HEK293T (cell line): ENCODE measurements around the gene SYNE3.

Experiments used
- CTCF ChIA-PET: fragments of 350-600 bp; formaldehyde crosslinking; extraction: SDS; loops from one replicate; lab custom pipeline; 2021; ENCODE audit warnings: antibody characterized with exemption, inconsistent platforms; lab: Yijun Ruan, JAX
- POLR2A ChIA-PET: fragments of 350-600 bp; formaldehyde crosslinking; extraction: SDS; loops from one replicate; lab custom pipeline; 2020; ENCODE audit warnings: antibody characterized with exemption, inconsistent platforms; lab: Yijun Ruan, JAX
- DNase-seq: peaks from one replicate; pipeline ENCODE4 v3.0.0; 2012; ENCODE audit warnings: mixed read lengths; ENCODE audit errors: extremely low spot score
- CTBP1 ChIP-seq: fragments of 450-650 bp; IDR thresholded peaks from 2 replicates; pipeline ENCODE4 v1.6.1; 2016; ENCODE audit warnings: borderline replicate concordance
- LEF1 ChIP-seq: fragments of 450-650 bp; IDR thresholded peaks from 2 replicates; pipeline ENCODE4 v1.6.1; 2017; ENCODE audit warnings: mild to moderate bottlenecking, borderline replicate concordance
- NFRKB ChIP-seq: fragments of 450-650 bp; IDR thresholded peaks from 2 replicates; pipeline ENCODE4 v1.6.1; 2016; ENCODE audit warnings: mild to moderate bottlenecking, moderate library complexity
- SUZ12 ChIP-seq: fragments of 450-650 bp; IDR thresholded peaks from 2 replicates; pipeline ENCODE4 v1.6.1; 2016; ENCODE audit warnings: mild to moderate bottlenecking

The SYNE3 gene

DNA sequence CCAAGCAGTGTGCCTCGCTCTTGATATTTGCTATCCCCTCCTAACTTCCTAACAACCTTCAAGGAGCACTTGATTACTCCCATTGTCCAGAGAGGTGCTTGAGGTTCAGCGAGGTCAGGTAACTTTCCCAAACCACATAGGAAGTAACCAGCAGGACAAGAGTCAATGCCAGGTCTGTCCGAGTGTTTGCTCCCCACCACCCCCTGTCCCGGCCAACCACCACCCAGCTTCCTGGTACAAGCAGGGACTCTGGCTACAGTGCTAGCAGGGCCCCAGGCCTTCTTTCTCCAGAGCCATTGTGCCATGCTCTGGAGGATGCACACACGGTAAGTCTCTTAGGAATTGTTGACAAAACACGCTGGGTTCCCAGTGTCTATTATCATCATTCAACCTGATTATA, 49.2 kb downstream of the SYNE3 start:
- no peak for TF ChIP-seq NFRKB
- no peak for TF ChIP-seq CTBP1
- TF ChIP-seq LEF1, result no peak
- no peak for TF ChIP-seq SUZ12
- DNase-seq, result no peak
- CTCF ChIA-PET, result no interaction called here
- POLR2A ChIA-PET, result no interaction called here
